ENCODE data around the gene TMEM95. TPM values are rescaled to one million over a fixed set of nuclear protein-coding genes. Genes with fewer than 3 reads are reported as not detected.
A peak's percentile ranks its signal among the peaks of the same experiment; 100 is the strongest.

The TMEM95 gene
- total and polyA plus RNA-seq, 10 of the 15 experiments (the other 5 are each of a cell fraction or from before 2014, with no cell fraction given): 0.05 to 0.28 TPM; not detected in 8

GRCh38 chr17:7403043-7403726, 48.2 kb downstream of the TMEM95 start:
- H2AFZ ChIP-seq (ENCODE audit: control insufficient read depth, low read depth, low read length): peak overlapping the region; percentile 86
- no peaks in the 10 kb centered on the region for H3K36me3 ChIP-seq (ENCODE audit: control insufficient read depth in 2 of 2, insufficient read depth in 2 of 2, low read length in 1 of 2)
- ChIA-PET SMC1A (ENCODE audit: uncharacterized antibody, unreplicated experiment) (interaction anchor here (1.2 to 2.2 kb wide), 5 partner anchors 31 to 83 kb away, joined by 3 to 8 read pairs (median 4); partner anchors contain the start of gene TMEM102), POLR2A (interaction anchor here (0.5 to 2.7 kb wide), 15 partner anchors 8 to 284 kb away, joined by 3 to 23 read pairs (median 6); partner anchors contain the start of genes ACAP1, CD68, FGF11 and NEURL4), RAD21 (ENCODE audit: unreplicated experiment) (interaction anchor here (0.8 to 2.2 kb wide), 8 partner anchors 9 to 284 kb away, joined by 3 to 13 read pairs (median 5); partner anchors contain the start of genes ACADVL, PLSCR3, SAT2 and TMEM102), CTCF (interaction anchor here (0.8 to 2.1 kb wide), 4 partner anchors 32 to 157 kb away, joined by 3 to 8 read pairs (median 4); partner anchors contain the start of genes ACAP1 and TMEM102)
- H4K20me1 ChIP-seq (ENCODE audit: control insufficient read depth, insufficient read depth): no peaks in the 10 kb centered on the region
- TF ChIP-seq ZNF687 (IDR thresholded peaks at IDR 0.05) (no peak), SUZ12 (IDR thresholded peaks at IDR 0.05; ENCODE audit: unreplicated experiment) (no peak), CREM (IDR thresholded peaks at IDR 0.05; ENCODE audit: low read depth) (no peak), BHLHE40 (IDR thresholded peaks at IDR 0.05; ENCODE audit: borderline replicate concordance in 1 of 2, low read depth in 2 of 2, low read length in 1 of 2) (no peak), NRF1 (conservative IDR thresholded peaks at IDR 0.05; ENCODE audit: low read depth, low read length) (no peak), USF2 (IDR thresholded peaks at IDR 0.05; ENCODE audit: borderline replicate concordance, low read depth, low read length) (no peak), HDAC2 (IDR thresholded peaks at IDR 0.05) (no peak), HCFC1 (IDR thresholded peaks at IDR 0.05; ENCODE audit: low read length) (no peak), MYC (IDR thresholded peaks at IDR 0.05; ENCODE audit: insufficient read depth, insufficient read length, insufficient replicate concordance, low read length, severe bottlenecking) (no peak), RELB (IDR thresholded peaks at IDR 0.05; ENCODE audit: low read depth) (no peak), BCL11A (IDR thresholded peaks at IDR 0.05; ENCODE audit: low read depth, low read length) (no peak), POU2F2 (IDR thresholded peaks at IDR 0.05; ENCODE audit: borderline replicate concordance, low read depth, low read length) (no peak)
- ATAC-seq: peak; percentile 4; the same call in 2 of the 3 replicates
- H3K4me3 ChIP-seq: peak overlapping the region; percentile 85
- WGBS (ENCODE audit: insufficient coverage, insufficient replicate concordance, low lambda C conversion rate, missing lambda C conversion rate): 15% methylated on average over 10 of the region's 16 CpGs
- peaks cover 3% of the 10 kb centered on the region; the same call in 1 of the 2 replicates for H3K4me1 ChIP-seq (ENCODE audit: control insufficient read depth, insufficient read depth, low read length)
- no peaks in the 10 kb centered on the region for H3K9me3 ChIP-seq (replicated peaks; ENCODE audit: control insufficient read depth, insufficient read depth, low read length)
- DNase-seq (ENCODE audit: low read depth, low spot score): no peak
- TSS peak; percentile 91 for BruUV-seq (replicated peaks)
- peak overlapping the region; percentile 50 for H3K27ac ChIP-seq (ENCODE audit: control insufficient read depth, insufficient read depth)
- H3K4me2 ChIP-seq (ENCODE audit: control insufficient read depth, insufficient read depth): peak overlapping the region; percentile 70
- intact Hi-C loops (cut with micrococcal nuclease; ENCODE audit: unreplicated experiment): loop anchor here (5.0 kb wide), 1 partner anchor 34 kb away; the partner anchor contains the start of genes FGF11 and TMEM102
- peak overlapping the region; percentile 87 for H3K9ac ChIP-seq (ENCODE audit: control insufficient read depth, insufficient read depth, low read length)
- peaks cover 2% of the 10 kb centered on the region for H3K79me2 ChIP-seq (ENCODE audit: control insufficient read depth, insufficient read depth, low read length)
- no peak for FAIRE-seq
- in situ Hi-C loops (cut with MboI): no loop called here
- peaks cover 0 to 6% of the 10 kb centered on the region in 2 experiments; a peak in 2 of 4 replicates for H3K27me3 ChIP-seq (replicated peaks in 1 of 2; ENCODE audit: control insufficient read depth in 2 of 2, insufficient read depth in 2 of 2, low read length in 1 of 2)

Data from GM12878 (cell line).